Adrenal gland (tissue), 19 donors: ENCODE data around the gene PRXL2C. TPM values are rescaled to one million over a fixed set of nuclear protein-coding genes. Genes with fewer than 3 reads are reported as not detected.
A peak's percentile ranks its signal among the peaks of the same experiment; 100 is the strongest.
"Not testable (repeated sequence)": the region's sequence is repeated elsewhere in the genome, so short reads cannot be mapped to it uniquely, and the experiment has no call there.

Experiments used
- DNase-seq, 7 donors: peaks; one replicate each; pipeline ENCODE4 v3.0.0-alpha.2; 2019 to 2020
- H3K27ac ChIP-seq, 5 donors: fragments of 200-600 bp; sonication (generic) in 4 of 5; 1 replicate in 3 of 5; 2 replicates in 2 of 5; pipeline versions ENCODE4 v1.5.1 to v1.8.0; 2016 to 2020; ENCODE audit warnings: mild to moderate bottlenecking in 1 of 5
- H3K27me3 ChIP-seq: fragments of 200-600 bp; 2 replicates; pipeline ENCODE4 v1.8.0; 2021
- H3K36me3 ChIP-seq, 2 donors: fragments of 200-600 bp; replicated peaks in 1 of 2; 1 replicate in 1 of 2; 2 replicates in 1 of 2; pipeline versions ENCODE4 v1.5.1 to v1.8.0; 2018 to 2022
- H3K4me1 ChIP-seq, 2 donors: fragments of 200-600 bp; replicated peaks in 1 of 2; 1 replicate in 1 of 2; 2 replicates in 1 of 2; pipeline versions ENCODE4 v1.5.1 to v1.8.0; 2018 to 2021
- H3K4me3 ChIP-seq, 4 donors: fragments of 200-600 bp; sonication (generic) in 3 of 4; one replicate each; pipeline ENCODE4 v1.5.1; 2016 to 2018
- H3K9me3 ChIP-seq, 3 donors: fragments of 200-600 bp; sonication (generic) in 1 of 3; replicated peaks in 1 of 3; 1 replicate in 2 of 3; 2 replicates in 1 of 3; pipeline versions ENCODE4 v1.5.1 to v1.8.0; 2016 to 2021
- POLR2A ChIP-seq, 2 donors: fragments of 450-650 bp; IDR thresholded peaks; one replicate each; pipeline ENCODE4 v1.6.1; 2017; ENCODE audit warnings: antibody characterized with exemption in 2 of 2, mild to moderate bottlenecking in 2 of 2, moderate library complexity in 1 of 2
- WGBS, 4 donors: extraction: QIAGEN DNeasy Blood & Tissue Kit in 2 of 4; methylation state at CpG; one replicate each; pipeline versions ENCODE4 v1.1.5 to v1.1.7; 2013 to 2017; 5-methylcytosine and 5-hydroxymethylcytosine counted together
- intact Hi-C, 2 donors: fragments of 100-400 bp; cut with DNase I; formaldehyde crosslinking; loops; one replicate each; pipeline versions ENCODE4 v1.14.1 to v1.15.0; 2022 to 2023
- long read RNA-seq, 10 donors: library from polyadenylated mRNA in 3 of 10; unstranded in 2 of 10; stranded (forward) in 1 of 10; transcript quantifications; one replicate each; pipeline ENCODE4 v2.0.0 and lab custom pipeline, GENCODE V29; 2021 to 2026
- polyA plus RNA-seq, 3 donors: library from polyadenylated mRNA; stranded (reverse); fragments of 200-250 nt in 2 of 3; fragments of 350-450 nt in 1 of 3; fragmentation: Illumina TruSeq in 1 of 3; extraction: RNeasy Lipid Tissue Mini Kit (QIAGEN cat#74804) in 1 of 3; gene quantifications; one replicate each; pipeline ENCODE4 v1.2.3, GENCODE V29; 2013 to 2014
- total RNA-seq, 9 donors: library from RNA; depleted of rRNA in 4 of 9; stranded (reverse); fragments of >200 nt in 4 of 9; fragments of 120-200 nt in 1 of 9; fragmentation: NEBNext Ultra II Directional in 1 of 9; extraction: Animal tissue kit (Norgen Biotek cat#: 25700) in 1 of 9; gene quantifications; one replicate each; pipeline versions ENCODE4 v1.1.0 to v1.2.4, GENCODE V29; 2013 to 2023
- TF ChIP-seq, protein P1 (sequence below), 6 experiments: fragments of 450-650 bp in 4 of 6; fragments of 200-600 bp in 2 of 6; sonication (generic) in 1 of 6; IDR thresholded peaks; 1 replicate in 5 of 6; 2 replicates in 1 of 6; pipeline versions ENCODE4 v1.5.1 to v1.8.0; 2016 to 2021; ENCODE audit warnings: antibody characterized with exemption in 6 of 6, mild to moderate bottlenecking in 2 of 6, moderate library complexity in 1 of 6
- donor health status: healthy with polysubstance abuse.
- donor health status: Bipolar disorder and iron deficiency.
- donor health status: DM: yes; HTN: yes; CAD: no.
- donor health status: DM: no; HTN: no; CAD: no.
- donor health status: DM: no; HTN: no; CAD: no.
- donor health status: DM: yes; HTN: yes; CAD: no.

Gene PRXL2C
- total RNA-seq: 10 to 100 TPM in 5 of 9 donors, 1 to 10 TPM in 4; 3.3 to 17.4 (median 10.7) TPM
- 1 to 10 TPM; 5.1 to 9.3 (median 5.6) TPM for polyA plus RNA-seq
- long read RNA-seq, donor 1: 0 reads
- long read RNA-seq, donor 2, partial matches to known transcripts: 0 of 1 reads
- long read RNA-seq, donor 2, other reads (novel, unspliced or antisense): 0 of 1 reads
- long read RNA-seq, donor 3: 0 reads
- long read RNA-seq, donor 4, partial matches to known transcripts: 0 of 4 reads
- long read RNA-seq, donor 4, other reads (novel, unspliced or antisense): 4 of 4 reads
- long read RNA-seq, donor 5, partial matches to known transcripts: 0 of 5 reads
- long read RNA-seq, donor 5, other reads (novel, unspliced or antisense): 1 of 5 reads
- long read RNA-seq, donor 6, partial matches to known transcripts: 0 of 4 reads
- long read RNA-seq, donor 6, other reads (novel, unspliced or antisense): 3 of 4 reads
- long read RNA-seq, donor 7: 0 reads
- long read RNA-seq, donor 8, partial matches to known transcripts: 0 of 1 reads
- long read RNA-seq, donor 8, other reads (novel, unspliced or antisense): 0 of 1 reads
- long read RNA-seq, donor 9, partial matches to known transcripts: 0 of 2 reads
- long read RNA-seq, donor 9, other reads (novel, unspliced or antisense): 0 of 2 reads
- long read RNA-seq, donor 10, partial matches to known transcripts: 0 of 1 reads
- long read RNA-seq, donor 10, other reads (novel, unspliced or antisense): 0 of 1 reads

DNA sequence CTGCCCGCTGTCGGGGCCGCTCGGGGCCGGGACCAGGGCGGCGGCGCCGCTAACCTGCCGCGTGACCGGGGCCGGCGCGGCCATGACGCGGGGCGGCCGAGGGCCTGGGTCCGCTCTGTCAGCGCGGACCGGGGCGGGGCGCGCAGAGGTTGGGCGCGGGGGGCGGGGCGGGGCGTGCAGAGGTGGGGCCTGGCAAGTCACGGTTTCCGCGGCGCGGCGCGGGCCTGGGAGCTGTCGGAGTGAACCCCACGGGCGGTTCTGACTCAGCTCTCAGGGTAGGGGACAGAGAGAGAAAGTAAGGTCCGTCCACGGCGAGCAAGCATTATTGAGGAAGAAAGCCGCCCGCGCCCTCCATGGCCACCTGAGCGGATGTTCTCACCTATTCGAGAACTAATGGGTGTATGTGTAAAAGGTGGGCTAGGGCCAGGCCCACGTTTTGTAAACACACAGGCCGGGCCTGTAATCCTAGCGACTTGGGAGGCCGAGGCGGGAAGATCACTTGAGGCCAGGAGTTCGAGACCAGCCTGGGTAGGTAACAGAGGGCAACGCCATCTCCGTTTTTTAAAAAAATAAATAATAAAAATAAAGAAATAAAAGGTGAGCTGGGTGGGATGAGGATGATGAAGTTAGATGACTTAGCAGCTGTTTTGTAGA lies at the start of gene PRXL2C:
Gene PRXL2C, minus strand, starts transcription at position 120 of the 654 bp plus-strand sequence. Its CDS starts 36 bp downstream, at position 84.
- peak within 1 kb of the TSS; percentile 79 to 100 (median 94) for H3K27ac ChIP-seq
- intact Hi-C loops: no loop called here
- H3K9me3 ChIP-seq: no peaks in the 10 kb centered on the region
- H3K27me3 ChIP-seq: no peaks in the 10 kb centered on the region
- DNase-seq: peak; percentile 83 to 92 (median 87)
- peaks cover 0 to 15% of the 10 kb centered on the region in 2 donors for H3K36me3 ChIP-seq
- H3K4me1 ChIP-seq: peaks cover 0 to 10% of the 10 kb centered on the region in 2 donors
- H3K4me3 ChIP-seq: peak within 1 kb of the TSS in 2 of 4 donors; percentile 32 to 73
- WGBS, 4 donors: 4 to 15% (median 5%) methylated on average over 19 to 57 of the region's 57 CpGs
- TF ChIP-seq, protein P1, sequence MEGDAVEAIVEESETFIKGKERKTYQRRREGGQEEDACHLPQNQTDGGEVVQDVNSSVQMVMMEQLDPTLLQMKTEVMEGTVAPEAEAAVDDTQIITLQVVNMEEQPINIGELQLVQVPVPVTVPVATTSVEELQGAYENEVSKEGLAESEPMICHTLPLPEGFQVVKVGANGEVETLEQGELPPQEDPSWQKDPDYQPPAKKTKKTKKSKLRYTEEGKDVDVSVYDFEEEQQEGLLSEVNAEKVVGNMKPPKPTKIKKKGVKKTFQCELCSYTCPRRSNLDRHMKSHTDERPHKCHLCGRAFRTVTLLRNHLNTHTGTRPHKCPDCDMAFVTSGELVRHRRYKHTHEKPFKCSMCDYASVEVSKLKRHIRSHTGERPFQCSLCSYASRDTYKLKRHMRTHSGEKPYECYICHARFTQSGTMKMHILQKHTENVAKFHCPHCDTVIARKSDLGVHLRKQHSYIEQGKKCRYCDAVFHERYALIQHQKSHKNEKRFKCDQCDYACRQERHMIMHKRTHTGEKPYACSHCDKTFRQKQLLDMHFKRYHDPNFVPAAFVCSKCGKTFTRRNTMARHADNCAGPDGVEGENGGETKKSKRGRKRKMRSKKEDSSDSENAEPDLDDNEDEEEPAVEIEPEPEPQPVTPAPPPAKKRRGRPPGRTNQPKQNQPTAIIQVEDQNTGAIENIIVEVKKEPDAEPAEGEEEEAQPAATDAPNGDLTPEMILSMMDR (IDR thresholded peaks at IDR 0.05): no peak
- TF ChIP-seq POLR2A (IDR thresholded peaks at IDR 0.05): no peak

DNA sequence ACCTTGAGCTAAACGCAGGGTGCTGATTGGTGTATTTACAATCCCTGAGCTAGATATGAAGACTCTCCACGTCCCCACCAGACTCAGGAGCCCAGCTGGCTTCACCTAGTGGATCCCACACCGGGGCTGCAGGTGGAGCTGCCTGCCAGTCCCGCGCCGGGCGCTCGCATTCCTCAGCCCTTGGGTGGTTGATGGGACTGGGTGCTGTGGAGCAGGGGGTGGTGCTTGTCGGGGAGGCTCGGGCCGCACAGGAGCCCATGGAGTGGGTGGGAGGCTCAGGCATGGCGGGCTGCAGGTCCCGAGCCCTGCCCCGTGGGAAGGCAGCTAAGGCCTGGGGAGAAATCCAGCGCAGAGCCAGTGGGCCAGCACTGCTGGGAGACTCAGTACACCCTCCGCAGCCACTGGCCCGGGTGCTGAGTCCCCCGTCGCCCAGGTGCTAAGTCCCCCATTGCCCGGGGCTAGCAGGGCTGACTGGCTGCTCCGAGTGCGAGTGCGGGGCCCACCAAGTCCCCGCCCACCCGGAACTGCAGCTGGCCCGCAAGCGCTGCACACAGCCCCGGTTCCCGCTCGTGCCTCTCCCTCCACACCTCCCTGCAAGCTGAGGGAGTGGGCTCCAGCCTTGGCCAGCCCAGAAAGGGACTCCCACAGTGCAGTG lies 45.7 kb upstream of the PRXL2C start:
- H3K27me3 ChIP-seq, DNase-seq, H3K4me3 ChIP-seq, H3K27ac ChIP-seq, H3K9me3 ChIP-seq, intact Hi-C loops, H3K36me3 ChIP-seq, H3K4me1 ChIP-seq: not testable (repeated sequence)
- 88 to 95% (median 93%) methylated on average over 15 to 30 of the region's 30 CpGs; no CpG with 5 or more reads in 1 of the 4 donors for WGBS, 4 donors

DNA sequence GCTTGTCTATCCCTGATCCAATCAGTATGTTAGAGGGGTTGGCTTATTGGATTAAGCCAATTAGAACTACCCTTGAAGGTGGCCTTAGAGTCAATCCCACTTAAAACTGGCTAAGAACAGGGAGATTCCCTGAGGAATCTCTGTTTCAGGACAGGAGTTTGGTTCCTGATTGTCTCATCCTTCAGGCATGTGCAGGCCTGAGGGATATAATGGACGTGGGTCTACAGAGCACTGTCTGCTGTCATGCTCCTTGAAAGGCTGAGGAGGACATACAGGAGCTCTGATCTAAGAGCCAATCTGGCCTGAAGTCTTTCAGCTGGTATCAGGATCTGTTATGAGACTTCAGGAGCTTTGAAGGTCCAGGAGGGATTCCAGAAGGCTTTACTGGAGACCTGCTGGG lies 36.2 kb upstream of the PRXL2C start:
- Histone ChIP-seq H3K4me1 (no peaks in the 10 kb centered on the region), H3K36me3 (no peaks in the 10 kb centered on the region), H3K9me3 (no peaks in the 10 kb centered on the region), H3K27ac (no peak overlapping the region), H3K27me3 (no peaks in the 10 kb centered on the region), H3K4me3 (no peak overlapping the region)
- intact Hi-C loops: no loop called here
- WGBS, 4 donors: 63 to 89% (median 71%) methylated on average over 1 of the region's 1 CpG
- no peak for DNase-seq
- TF ChIP-seq POLR2A (IDR thresholded peaks at IDR 0.05): no peak
- TF ChIP-seq, protein P1 (IDR thresholded peaks at IDR 0.05): no peak

- TF ChIP-seq POLR2A (IDR thresholded peaks at IDR 0.05): no peak
- TF ChIP-seq, protein P1 (IDR thresholded peaks at IDR 0.05): no peak
- intact Hi-C loops: no loop called here
Measured at GRCh38 chr9:96688745-96689464, 33.8 kb upstream of the PRXL2C start.

More at GRCh38 chr9:96688745-96689464, 33.8 kb upstream of the PRXL2C start:
- DNase-seq: no peak
- H3K36me3 ChIP-seq: no peaks in the 10 kb centered on the region
- H3K27me3 ChIP-seq: no peaks in the 10 kb centered on the region
- H3K4me1 ChIP-seq: no peaks in the 10 kb centered on the region
- no peaks in the 10 kb centered on the region for H3K9me3 ChIP-seq
- H3K4me3 ChIP-seq: no peak overlapping the region
- no peak overlapping the region for H3K27ac ChIP-seq
- 71 to 80% (median 77%) methylated on average over 8 of the region's 8 CpGs for WGBS, 4 donors
